ENCODE measurements around the gene MRTFA. TPM values are rescaled to one million over a fixed set of nuclear protein-coding genes. Genes with fewer than 3 reads are reported as not detected.
A peak's percentile ranks its signal among the peaks of the same experiment; 100 is the strongest.
"Not testable (repeated sequence)": the region's sequence is repeated elsewhere in the genome, so short reads cannot be mapped to it uniquely, and the experiment has no call there.

The MRTFA gene
- total RNA-seq, 1 donor from 2014 or later: 11.3 TPM

DNA sequence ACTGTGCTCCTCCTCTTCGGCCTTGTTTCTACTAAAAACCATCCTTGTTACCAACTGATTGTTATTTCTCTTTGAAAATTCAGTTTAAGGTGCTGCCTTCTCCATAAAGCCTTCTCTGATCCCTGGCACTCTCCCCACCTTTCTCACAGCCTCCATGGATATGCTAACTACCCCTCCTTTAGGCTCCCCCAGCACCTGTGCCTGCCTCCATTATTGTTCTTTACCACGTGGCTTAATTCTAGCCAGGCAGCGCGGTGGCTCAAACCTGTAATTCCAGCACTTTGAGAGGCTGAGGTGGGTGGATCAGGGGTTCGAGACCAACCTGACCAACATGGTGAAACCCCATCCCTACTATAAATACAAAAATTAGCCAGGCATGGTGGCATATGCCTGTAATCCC, 96.3 kb downstream of the MRTFA start:
- peaks cover 11% of the 10 kb centered on the region for H3K36me3 Mint-ChIP-seq
- peaks cover 14% of the 10 kb centered on the region for H3K4me1 Mint-ChIP-seq
- no peaks in the 10 kb centered on the region for H3K36me3 ChIP-seq
- no peak for DNase-seq (ENCODE audit: low spot score)
- peaks cover 10% of the 10 kb centered on the region for H3K9me3 Mint-ChIP-seq
- no peak overlapping the region for H3K4me2 ChIP-seq
- H3K27me3 ChIP-seq: no peaks in the 10 kb centered on the region
- peaks cover 8% of the 10 kb centered on the region for H3K4me1 ChIP-seq
- H3K27me3 Mint-ChIP-seq (ENCODE audit: insufficient read depth, low read depth): peaks cover 2% of the 10 kb centered on the region
- H3K27ac ChIP-seq: no peak overlapping the region
- TF ChIP-seq EZH2 (IDR thresholded peaks at IDR 0.05): no peak
- TF ChIP-seq EZH2phosphoT487 (IDR thresholded peaks at IDR 0.05): no peak
- TF ChIP-seq, protein P1, sequence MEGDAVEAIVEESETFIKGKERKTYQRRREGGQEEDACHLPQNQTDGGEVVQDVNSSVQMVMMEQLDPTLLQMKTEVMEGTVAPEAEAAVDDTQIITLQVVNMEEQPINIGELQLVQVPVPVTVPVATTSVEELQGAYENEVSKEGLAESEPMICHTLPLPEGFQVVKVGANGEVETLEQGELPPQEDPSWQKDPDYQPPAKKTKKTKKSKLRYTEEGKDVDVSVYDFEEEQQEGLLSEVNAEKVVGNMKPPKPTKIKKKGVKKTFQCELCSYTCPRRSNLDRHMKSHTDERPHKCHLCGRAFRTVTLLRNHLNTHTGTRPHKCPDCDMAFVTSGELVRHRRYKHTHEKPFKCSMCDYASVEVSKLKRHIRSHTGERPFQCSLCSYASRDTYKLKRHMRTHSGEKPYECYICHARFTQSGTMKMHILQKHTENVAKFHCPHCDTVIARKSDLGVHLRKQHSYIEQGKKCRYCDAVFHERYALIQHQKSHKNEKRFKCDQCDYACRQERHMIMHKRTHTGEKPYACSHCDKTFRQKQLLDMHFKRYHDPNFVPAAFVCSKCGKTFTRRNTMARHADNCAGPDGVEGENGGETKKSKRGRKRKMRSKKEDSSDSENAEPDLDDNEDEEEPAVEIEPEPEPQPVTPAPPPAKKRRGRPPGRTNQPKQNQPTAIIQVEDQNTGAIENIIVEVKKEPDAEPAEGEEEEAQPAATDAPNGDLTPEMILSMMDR (IDR thresholded peaks at IDR 0.05): no peak
- no peaks in the 10 kb centered on the region for H3K9me3 ChIP-seq (ENCODE audit: low read depth)
- H3F3A ChIP-seq (ENCODE audit: low read depth): peaks cover 15% of the 10 kb centered on the region
- H4K20me1 ChIP-seq (ENCODE audit: low read depth): no peaks in the 10 kb centered on the region
- H3K9ac ChIP-seq: no peak overlapping the region
- H2AFZ ChIP-seq (replicated peaks): no peak overlapping the region
- H3K27ac Mint-ChIP-seq: no peak overlapping the region
- H3K79me2 ChIP-seq (ENCODE audit: low read depth): peaks cover 26% of the 10 kb centered on the region
- H3K4me3 Mint-ChIP-seq: no peak overlapping the region
- H3K4me3 ChIP-seq: no peak overlapping the region

DNA sequence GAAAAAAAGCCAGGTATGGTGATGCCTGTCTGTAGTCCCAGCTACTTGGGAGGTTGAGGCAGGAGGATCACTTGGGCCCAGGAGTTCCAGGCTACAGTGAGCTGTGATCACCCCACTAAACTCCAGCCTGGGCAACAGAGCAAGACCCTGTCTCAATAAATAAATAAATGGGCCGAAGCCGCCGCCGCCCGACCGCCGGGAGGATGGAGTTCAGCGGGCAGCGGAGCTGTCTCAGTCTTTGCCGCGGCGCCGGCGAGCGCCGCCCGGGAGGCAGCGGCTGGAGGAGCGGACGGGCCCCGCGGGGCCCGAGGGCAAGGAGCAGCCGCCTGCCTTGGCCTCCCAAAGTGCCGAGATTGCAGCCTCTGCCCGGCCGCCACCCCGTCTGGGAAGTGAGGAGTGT, 100.4 kb downstream of the MRTFA start:
- not testable (repeated sequence) for H3K9me3 ChIP-seq (ENCODE audit: low read depth); DNase-seq (ENCODE audit: low spot score); H3K27ac Mint-ChIP-seq; H3K27me3 Mint-ChIP-seq (ENCODE audit: insufficient read depth, low read depth); H4K20me1 ChIP-seq (ENCODE audit: low read depth); H3K9ac ChIP-seq; H2AFZ ChIP-seq (replicated peaks); H3K27me3 ChIP-seq; H3K4me3 Mint-ChIP-seq; H3K36me3 ChIP-seq; H3K4me2 ChIP-seq; H3K36me3 Mint-ChIP-seq; H3K27ac ChIP-seq; H3K4me3 ChIP-seq
- Mint-ChIP-seq H3K9me3 (peaks cover 14% of the 10 kb centered on the region), H3K4me1 (peaks cover 43% of the 10 kb centered on the region)
- Histone ChIP-seq H3F3A (ENCODE audit: low read depth) (peaks cover 35% of the 10 kb centered on the region), H3K4me1 (peaks cover 29% of the 10 kb centered on the region), H3K79me2 (ENCODE audit: low read depth) (peaks cover 27% of the 10 kb centered on the region)

DNA sequence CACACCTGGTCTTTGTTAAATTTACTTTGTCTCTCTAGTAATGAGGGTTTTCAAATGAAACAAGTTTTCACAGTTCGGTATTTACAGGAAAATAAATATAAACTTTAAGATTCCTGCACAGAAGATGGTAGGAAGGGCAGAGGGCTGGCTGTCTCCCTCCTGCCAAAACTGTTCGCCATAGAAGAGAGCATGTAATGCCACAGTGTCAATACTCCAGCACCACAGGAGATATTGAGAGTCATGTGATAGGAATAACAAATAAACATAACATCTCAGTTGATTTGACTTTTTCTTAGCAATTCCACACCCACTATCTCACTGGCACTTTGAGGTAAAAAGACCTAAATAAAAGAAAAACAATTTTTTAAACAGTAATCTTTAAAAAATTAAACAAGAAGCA, 100.9 kb downstream of the MRTFA start:
- H3K36me3 Mint-ChIP-seq: peaks cover 7% of the 10 kb centered on the region
- Histone ChIP-seq H3K4me3 (no peak overlapping the region), H3K9me3 (ENCODE audit: low read depth) (no peaks in the 10 kb centered on the region), H3K4me1 (peaks cover 29% of the 10 kb centered on the region), H3K36me3 (no peaks in the 10 kb centered on the region), H3K9ac (no peak overlapping the region), H3K27me3 (no peaks in the 10 kb centered on the region), H3K4me2 (no peak overlapping the region), H2AFZ (replicated peaks) (no peak overlapping the region), H4K20me1 (ENCODE audit: low read depth) (no peaks in the 10 kb centered on the region), H3F3A (ENCODE audit: low read depth) (peaks cover 35% of the 10 kb centered on the region), H3K27ac (no peak overlapping the region), H3K79me2 (ENCODE audit: low read depth) (peaks cover 32% of the 10 kb centered on the region)
- TF ChIP-seq, protein P1 (IDR thresholded peaks at IDR 0.05): no peak
- TF ChIP-seq EZH2phosphoT487 (IDR thresholded peaks at IDR 0.05): no peak
- H3K4me1 Mint-ChIP-seq: peaks cover 40% of the 10 kb centered on the region
- H3K27me3 Mint-ChIP-seq (ENCODE audit: insufficient read depth, low read depth): peaks cover 2% of the 10 kb centered on the region
- DNase-seq (ENCODE audit: low spot score): no peak
- H3K4me3 Mint-ChIP-seq: peak overlapping the region; percentile 48
- peaks cover 14% of the 10 kb centered on the region for H3K9me3 Mint-ChIP-seq
- peak overlapping the region; percentile 79 for H3K27ac Mint-ChIP-seq

GRCh38 chr22:40535189-40535512, 101.4 kb downstream of the MRTFA start:
- Mint-ChIP-seq H3K4me3 (no peak overlapping the region), H3K27me3 (ENCODE audit: insufficient read depth, low read depth) (peaks cover 2% of the 10 kb centered on the region), H3K36me3 (peaks cover 7% of the 10 kb centered on the region), H3K4me1 (peaks cover 38% of the 10 kb centered on the region), H3K27ac (peak overlapping the region; percentile 36), H3K9me3 (peaks cover 12% of the 10 kb centered on the region)
- Histone ChIP-seq H3K4me1 (peaks cover 29% of the 10 kb centered on the region), H3K4me2 (peak overlapping the region; percentile 1), H3K9ac (no peak overlapping the region), H3K27me3 (no peaks in the 10 kb centered on the region), H3K79me2 (ENCODE audit: low read depth) (peaks cover 31% of the 10 kb centered on the region), H3K27ac (peak overlapping the region; percentile 87), H2AFZ (replicated peaks) (no peak overlapping the region), H3K4me3 (no peak overlapping the region), H3K36me3 (no peaks in the 10 kb centered on the region), H3F3A (ENCODE audit: low read depth) (peaks cover 35% of the 10 kb centered on the region), H4K20me1 (ENCODE audit: low read depth) (no peaks in the 10 kb centered on the region), H3K9me3 (ENCODE audit: low read depth) (no peaks in the 10 kb centered on the region)
- no peak for DNase-seq (ENCODE audit: low spot score)
- TF ChIP-seq EZH2 (IDR thresholded peaks at IDR 0.05): no peak
- TF ChIP-seq EZH2phosphoT487 (IDR thresholded peaks at IDR 0.05): no peak
- TF ChIP-seq, protein P1 (IDR thresholded peaks at IDR 0.05): no peak
